NCI-H2171 treated with DMSO at 0.1 percent for 48 hours (cell line): ENCODE data around the gene GDPD4.
A peak's percentile ranks its signal among the peaks of the same experiment; 100 is the strongest.

ENCODE experiments used
- DNase-seq: peaks from one replicate; lab custom pipeline; 2025; lab: John Stamatoyannopoulos, UW

The GDPD4 gene

GRCh38 chr11:77190331-77191075 lies 111.0 kb downstream of the GDPD4 start:
- DNase-seq: no peak

GRCh38 chr11:77189588-77190210 lies 111.8 kb downstream of the GDPD4 start:
- DNase-seq: no peak

GRCh38 chr11:77188633-77189491 lies 112.6 kb downstream of the GDPD4 start:
- peak; percentile 59 for DNase-seq

- peak; percentile 34 for DNase-seq
Measured at GRCh38 chr11:77187776-77188632, 113.5 kb downstream of the GDPD4 start.

GRCh38 chr11:77187111-77187750 lies 114.3 kb downstream of the GDPD4 start:
- DNase-seq: no peak

- DNase-seq: no peak
Measured at GRCh38 chr11:77186302-77186701, 115.2 kb downstream of the GDPD4 start.

- DNase-seq: no peak
Measured at GRCh38 chr11:77184136-77184860, 117.2 kb downstream of the GDPD4 start.

- no peak for DNase-seq
Measured at GRCh38 chr11:77183431-77183984, 118.0 kb downstream of the GDPD4 start.

GRCh38 chr11:77182542-77183430 lies 118.7 kb downstream of the GDPD4 start:
- no peak for DNase-seq

- no peak for DNase-seq
Measured at GRCh38 chr11:77181799-77182541, 119.5 kb downstream of the GDPD4 start.

- DNase-seq: no peak
Measured at GRCh38 chr11:77181226-77181625, 120.3 kb downstream of the GDPD4 start.

- DNase-seq: no peak
Measured at GRCh38 chr11:77180346-77180745, 121.1 kb downstream of the GDPD4 start.

GRCh38 chr11:77179681-77180080 lies 121.8 kb downstream of the GDPD4 start:
- no peak for DNase-seq

- DNase-seq: no peak
Measured at GRCh38 chr11:77179048-77179447, 122.4 kb downstream of the GDPD4 start.

GRCh38 chr11:77178150-77178549 lies 123.3 kb downstream of the GDPD4 start:
- no peak for DNase-seq

GRCh38 chr11:77176996-77177395 lies 124.5 kb downstream of the GDPD4 start:
- DNase-seq: no peak

GRCh38 chr11:77175869-77176539 lies 125.5 kb downstream of the GDPD4 start:
- no peak for DNase-seq
